GM18861 (cell line): ENCODE data around the gene SPATA21.
A peak's percentile ranks its signal among the peaks of the same experiment; 100 is the strongest.

Experiments used
- ATAC-seq: cut with Tn5 transposase; IDR thresholded peaks from one replicate; pipeline ENCODE4 v1.9.1; 2021; ENCODE audit not compliant: unreplicated experiment

SPATA21 gene

GRCh38 chr1:16451841-16452528 lies 14.8 kb upstream of the SPATA21 start:
- ATAC-seq = no peak

DNA sequence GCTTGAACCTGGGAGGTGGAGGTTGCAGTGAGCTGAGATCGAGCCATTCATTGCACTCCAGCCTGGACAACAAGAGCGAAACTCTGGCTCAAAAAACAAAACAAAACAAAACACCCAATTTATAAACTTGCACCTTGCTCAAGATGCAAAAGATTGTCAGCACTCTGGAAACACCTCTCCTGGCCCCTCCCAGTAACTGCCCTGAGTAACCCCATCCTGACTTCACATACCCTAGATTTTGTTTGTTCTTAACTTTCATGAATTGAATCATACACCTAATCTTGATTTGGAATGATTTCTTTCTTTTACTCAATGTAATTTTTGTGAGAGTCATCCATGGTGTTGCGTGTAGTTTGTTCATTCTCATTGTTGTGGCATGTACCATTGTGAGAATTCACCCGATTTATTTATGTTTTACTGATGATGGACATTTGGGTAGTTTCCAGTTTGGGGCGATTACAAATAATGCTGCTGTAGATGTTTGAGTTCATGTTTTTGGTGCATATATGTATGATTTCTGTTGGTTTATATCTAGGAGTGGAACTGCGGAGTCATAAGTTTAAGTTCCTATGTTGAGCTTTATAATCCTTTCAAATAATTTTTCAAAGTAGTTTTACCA lies 13.7 kb upstream of the SPATA21 start:
- no peak for ATAC-seq

GRCh38 chr1:16449666-16450065 lies 12.4 kb upstream of the SPATA21 start:
- no peak for ATAC-seq

DNA sequence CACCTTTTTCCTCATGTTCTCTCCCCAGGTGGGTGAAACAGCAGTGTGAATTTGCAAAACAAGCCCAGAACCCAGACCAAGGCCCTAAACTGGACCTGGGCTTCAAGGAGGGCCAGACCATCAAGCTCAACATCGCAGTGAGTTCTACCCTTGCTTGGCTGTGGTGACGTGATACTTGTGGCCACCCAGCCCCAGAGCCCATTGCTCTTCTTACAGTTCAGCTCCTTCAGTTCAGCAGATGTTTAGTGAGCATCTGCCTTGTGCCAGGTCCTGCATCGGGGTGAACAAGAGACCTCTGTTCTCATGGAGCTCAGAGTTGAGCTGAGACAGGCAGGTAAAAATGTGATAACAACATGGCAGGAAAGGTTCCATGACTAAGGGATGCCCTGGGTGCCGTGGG lies 11.8 kb upstream of the SPATA21 start:
- ATAC-seq = no peak

DNA sequence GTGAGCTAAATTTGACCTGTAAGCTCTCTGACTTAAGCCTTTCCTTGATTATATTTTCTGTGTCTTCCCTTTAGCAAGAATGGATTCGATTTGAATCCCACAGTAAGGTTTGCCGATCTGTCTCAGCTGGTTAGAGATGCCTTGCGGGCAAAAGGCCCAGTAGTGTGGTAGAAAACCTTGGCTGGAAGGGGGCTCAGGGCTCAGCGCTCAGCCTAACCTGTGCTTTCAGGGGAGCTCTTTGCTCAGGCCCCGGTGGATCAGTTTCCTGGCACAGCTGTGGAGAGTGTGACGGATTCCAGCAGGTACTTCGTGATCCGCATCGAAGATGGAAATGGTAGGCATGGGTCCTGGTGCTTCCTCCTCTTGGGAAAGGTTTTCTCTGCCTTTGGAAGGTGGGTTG lies 10.4 kb upstream of the SPATA21 start:
- no peak for ATAC-seq

DNA sequence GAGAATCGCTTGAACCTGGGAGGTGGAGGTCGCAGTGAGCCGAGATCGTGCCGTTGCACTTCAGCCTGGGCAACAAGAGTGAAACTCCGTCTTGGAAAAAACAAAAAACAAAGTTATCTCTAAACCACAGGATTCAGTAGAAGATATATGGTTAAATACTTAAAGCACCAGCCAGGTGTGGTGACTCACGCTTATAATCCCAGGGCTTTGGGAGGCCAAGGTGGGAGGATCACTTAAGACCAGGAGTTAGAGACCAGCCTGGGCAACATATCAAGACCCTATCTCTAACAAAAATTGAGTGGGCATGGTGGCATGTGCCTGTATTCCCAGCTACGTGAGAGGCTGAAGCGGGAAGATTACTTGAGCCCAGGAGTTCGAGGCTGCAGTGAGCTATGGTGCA lies 8.9 kb upstream of the SPATA21 start:
- ATAC-seq = no peak

- no peak for ATAC-seq
These were observed 7.8 kb upstream of the SPATA21 start for GRCh38 chr1:16445052-16445451.

DNA sequence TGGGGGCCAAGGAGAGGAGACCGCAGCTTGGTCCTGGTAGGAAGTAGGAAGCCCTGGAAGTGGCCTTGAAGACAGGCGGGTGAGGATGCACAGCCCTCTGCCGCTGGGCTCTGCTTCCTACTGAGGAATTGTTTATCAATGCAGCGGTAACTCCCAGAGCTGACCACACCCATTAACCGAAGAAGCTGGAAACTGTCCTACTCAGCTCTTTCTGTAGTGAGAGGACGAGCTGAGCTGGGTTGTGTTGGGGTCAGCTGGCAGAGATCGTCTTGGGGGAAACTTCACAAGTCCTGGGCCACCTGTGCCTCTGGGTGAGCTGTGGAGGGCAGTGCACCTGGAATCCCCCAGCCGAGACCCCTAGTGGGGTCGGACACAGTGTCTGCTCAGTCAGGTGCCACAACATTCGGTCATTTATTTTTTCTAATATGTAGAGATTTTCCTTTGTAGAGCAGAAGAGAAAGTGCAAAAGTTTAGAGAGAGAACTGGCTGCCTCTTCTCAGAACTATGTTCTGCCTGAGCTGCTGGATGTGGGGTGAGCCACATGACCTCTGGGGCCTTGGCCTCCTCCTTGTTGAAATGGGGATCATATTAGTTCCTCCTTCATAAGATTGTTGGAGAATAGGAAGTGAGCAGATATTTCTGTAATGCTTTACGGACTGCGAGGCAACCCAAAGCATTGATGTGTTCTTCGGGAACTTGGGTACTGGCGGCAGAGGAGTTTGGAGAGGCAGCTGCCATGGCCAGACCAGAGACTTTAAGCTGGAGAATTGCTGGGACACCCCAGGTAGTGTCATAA lies 6.9 kb upstream of the SPATA21 start:
- ATAC-seq = no peak

DNA sequence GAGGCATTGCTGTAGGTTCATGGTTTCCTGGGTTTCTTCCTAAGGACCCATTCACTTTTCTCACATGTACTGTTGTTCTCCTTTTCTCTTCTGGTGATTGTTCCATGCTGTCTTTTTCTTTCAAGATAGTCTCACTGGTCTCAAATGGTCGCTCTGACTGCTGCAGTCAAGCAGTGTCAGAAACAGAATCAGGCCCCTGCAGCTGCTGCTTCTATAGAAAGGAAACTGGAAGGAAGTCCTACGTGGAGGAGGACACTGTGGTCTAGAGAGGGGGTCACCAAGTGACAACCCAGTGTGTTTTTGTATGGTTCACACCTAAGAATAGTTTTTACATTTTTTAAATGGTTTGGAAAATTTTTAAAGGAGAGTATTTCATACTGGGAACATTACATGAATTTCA lies 5.7 kb upstream of the SPATA21 start:
- ATAC-seq = no peak

DNA sequence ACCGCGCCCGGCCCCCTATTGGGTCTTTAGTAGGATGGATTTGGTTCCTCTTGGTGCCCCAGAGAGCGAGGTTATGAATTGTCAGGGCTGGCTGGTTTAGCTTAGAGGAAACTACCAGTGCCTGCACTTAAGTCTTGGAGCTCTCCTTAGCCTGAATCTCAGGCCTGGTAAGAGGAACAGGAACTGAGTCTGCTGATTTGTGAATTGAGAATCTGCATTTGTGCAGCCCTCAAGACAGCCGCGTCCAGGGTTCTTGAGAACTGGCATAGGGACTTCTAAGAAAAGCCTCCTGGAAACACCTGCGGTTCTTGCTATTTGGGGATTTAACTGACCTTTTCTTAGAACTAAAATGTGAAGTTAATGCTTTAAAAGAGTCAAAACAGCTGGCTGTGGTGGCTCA lies 5.0 kb upstream of the SPATA21 start:
- no peak for ATAC-seq

DNA sequence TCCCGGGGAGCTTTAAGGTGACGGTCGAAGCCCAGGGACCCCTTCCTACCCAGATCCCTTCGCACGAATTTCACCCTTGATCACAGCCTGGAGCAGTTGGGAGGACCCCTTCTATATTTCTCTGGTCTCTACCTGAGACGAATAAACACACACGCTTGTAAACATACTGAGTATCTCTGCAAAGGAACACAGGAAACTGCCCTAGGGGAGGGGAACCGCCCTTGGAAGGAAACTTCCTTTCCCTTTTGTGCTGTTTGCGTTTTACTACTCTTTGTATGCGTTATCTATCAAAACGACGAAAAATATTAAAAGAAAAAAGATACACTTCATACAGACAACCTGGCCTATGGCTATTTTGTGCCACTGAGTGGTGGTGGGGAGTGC lies 4.0 kb upstream of the SPATA21 start:
- ATAC-seq = no peak

GRCh38 chr1:16440470-16441281 lies 3.5 kb upstream of the SPATA21 start, which contains the start of gene NECAP2:
Gene NECAP2, plus strand, starts transcription at chr1:16440724. Its CDS starts 38 bp downstream, at chr1:16440762.
- ATAC-seq = peak; percentile 85

DNA sequence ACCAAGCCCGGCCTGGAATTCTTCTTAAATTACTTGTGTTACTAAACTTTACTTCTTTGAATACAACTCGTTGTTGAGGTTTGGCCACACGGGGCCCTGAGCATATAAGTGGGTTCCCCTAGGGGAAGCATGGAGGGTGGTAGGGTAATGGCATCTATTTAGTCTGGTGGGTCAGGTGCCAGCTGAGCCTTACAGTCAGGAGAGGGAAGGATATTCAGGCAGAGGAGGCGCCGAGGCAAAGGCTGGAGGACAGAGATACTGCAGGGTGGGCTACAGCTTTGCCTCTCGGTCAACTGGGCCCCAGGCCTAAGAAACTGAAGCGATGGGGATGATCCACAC lies 2.9 kb upstream of the SPATA21 start:
- no peak for ATAC-seq

- no peak for ATAC-seq
These were observed 1.7 kb upstream of the SPATA21 start for GRCh38 chr1:16438924-16439323.

DNA sequence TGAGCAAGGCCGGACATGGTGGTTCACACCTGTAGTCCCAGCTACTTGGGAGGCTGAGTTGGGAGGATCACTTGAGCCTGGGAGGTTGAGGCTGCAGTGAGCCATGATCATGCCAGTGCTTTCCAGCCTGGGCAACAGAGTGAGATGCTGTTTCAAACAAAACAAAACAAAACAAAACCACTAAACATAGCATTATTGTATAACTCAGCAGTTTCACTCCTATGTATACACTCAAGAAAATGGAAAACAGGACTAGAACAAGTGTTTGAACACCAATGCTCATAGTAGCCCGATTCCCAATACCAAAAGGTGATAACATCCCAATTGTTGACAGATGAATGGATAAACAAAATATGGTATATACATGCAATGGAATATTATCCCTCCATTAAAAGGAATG lies 1.3 kb upstream of the SPATA21 start:
- no peak for ATAC-seq

- no peak for ATAC-seq
These were observed 2.7 kb downstream of the SPATA21 start for GRCh38 chr1:16434501-16434900.

- ATAC-seq = no peak
These were observed 3.2 kb downstream of the SPATA21 start for GRCh38 chr1:16434007-16434406.

GRCh38 chr1:16433030-16433429 lies 4.2 kb downstream of the SPATA21 start:
- no peak for ATAC-seq

DNA sequence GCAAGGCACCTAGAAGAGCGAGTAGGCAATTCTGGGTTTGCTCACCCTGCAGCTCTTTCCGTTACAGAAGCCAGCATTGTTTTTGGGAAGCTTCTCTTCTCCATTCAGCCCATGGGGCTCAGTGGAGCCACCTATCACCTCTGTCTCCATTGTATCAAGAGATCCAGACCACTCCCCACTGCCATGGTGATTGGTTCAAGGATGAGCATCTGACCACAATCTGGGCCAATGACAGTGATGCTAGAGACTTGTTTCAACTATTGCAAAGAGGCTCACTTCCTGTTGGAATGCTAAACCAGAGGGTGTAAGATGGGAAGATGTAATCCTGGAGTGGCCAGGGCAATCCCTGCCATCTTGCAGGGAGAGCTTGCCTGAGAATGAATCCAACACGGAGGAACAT lies 6.6 kb downstream of the SPATA21 start:
- no peak for ATAC-seq

DNA sequence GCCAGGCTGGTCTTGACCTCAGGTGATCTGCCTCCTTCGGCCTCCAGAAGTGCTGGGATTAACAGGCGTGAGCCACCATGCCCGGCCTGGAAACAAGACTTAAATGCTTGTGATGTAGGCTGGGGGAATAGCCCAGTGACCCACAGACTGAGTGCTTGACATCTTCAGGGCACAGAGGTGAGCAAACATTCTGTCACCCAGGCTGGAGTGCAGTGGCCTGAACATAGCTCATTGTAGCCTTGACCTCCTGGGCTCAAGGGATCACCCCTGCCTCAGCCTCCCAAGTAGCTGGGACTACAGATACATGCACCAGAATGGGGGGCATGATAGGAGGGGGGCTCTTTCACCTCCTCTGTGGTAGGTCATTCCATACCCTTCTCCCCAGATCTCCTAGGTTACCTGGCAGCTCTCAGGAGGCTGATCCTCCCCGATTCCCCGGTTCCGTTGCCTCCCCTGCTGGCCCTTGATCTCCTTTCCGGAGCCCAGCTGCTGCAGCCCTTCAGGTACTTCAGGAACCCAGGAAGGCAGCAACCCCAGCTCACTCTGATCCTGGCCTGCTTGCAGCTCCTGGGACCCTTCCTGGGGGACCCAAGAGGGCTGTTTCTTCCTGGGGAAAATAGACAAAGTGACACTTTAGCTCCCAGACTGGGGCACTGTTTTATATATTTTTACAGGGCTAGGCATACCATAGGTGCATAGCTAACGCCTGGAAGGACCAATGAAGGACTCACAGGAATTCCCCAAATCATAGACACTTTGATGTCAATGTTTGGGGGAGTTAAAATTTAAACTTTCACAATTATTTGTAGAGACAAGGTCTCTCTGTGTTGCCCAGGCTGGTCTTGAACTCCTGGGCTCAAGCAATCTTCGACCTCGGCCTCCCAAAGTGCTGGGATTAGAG lies 11.8 kb downstream of the SPATA21 start:
- ATAC-seq = no peak
